Astrocyte (in vitro differentiated cells and primary cell): ENCODE measurements around the gene DNAJC5. TPM values are rescaled to one million over a fixed set of nuclear protein-coding genes. Genes with fewer than 3 reads are reported as not detected.

Source experiments
- DNase-seq: peaks from one replicate; pipeline ENCODE4 v3.0.0-alpha.2; 2010; ENCODE audit warnings: low read depth
- FAIRE-seq: peaks from 2 replicates; lab custom pipeline; 2011; peaks lifted over from hg19 to GRCh38; lab: Jason Lieb, UNC
- H2AFZ ChIP-seq: 2 replicates; pipeline ENCODE4 v1.6.0; 2012; ENCODE audit warnings: low read depth, low read length, inconsistent platforms
- H3K27ac ChIP-seq: 2 replicates; pipeline ENCODE4 v1.5.1; 2011; ENCODE audit warnings: low read depth, low read length, inconsistent platforms
- H3K27me3 ChIP-seq: 2 replicates; pipeline ENCODE4 v1.6.0; 2011; ENCODE audit warnings: low read length, inconsistent platforms; ENCODE audit not compliant: insufficient read depth
- H3K36me3 ChIP-seq: 2 replicates; pipeline ENCODE4 v1.5.1; 2011; ENCODE audit warnings: low read length, inconsistent platforms; ENCODE audit not compliant: insufficient read depth
- H3K4me1 ChIP-seq: 2 replicates; pipeline ENCODE4 v1.5.1; 2011; ENCODE audit warnings: low read length, inconsistent platforms; ENCODE audit not compliant: insufficient read depth
- H3K4me2 ChIP-seq: 2 replicates; pipeline ENCODE4 v1.6.0; 2012; ENCODE audit warnings: low read length, inconsistent platforms
- H3K4me3 ChIP-seq: 2 replicates; pipeline ENCODE4 v1.5.1; 2011; ENCODE audit warnings: low read depth, mild to moderate bottlenecking, low read length, inconsistent platforms; ENCODE audit not compliant: insufficient read depth
- H3K79me2 ChIP-seq: 2 replicates; pipeline ENCODE4 v1.6.0; 2012; ENCODE audit warnings: mild to moderate bottlenecking, low read length, inconsistent platforms; ENCODE audit not compliant: insufficient read depth
- H3K9ac ChIP-seq: 2 replicates; pipeline ENCODE4 v1.6.0; 2012; ENCODE audit warnings: mild to moderate bottlenecking, low read length, inconsistent platforms
- H3K9me3 ChIP-seq: 2 replicates; pipeline ENCODE4 v1.5.1; 2012; ENCODE audit warnings: low read depth, mild to moderate bottlenecking, low read length, inconsistent platforms; ENCODE audit not compliant: insufficient read depth
- H4K20me1 ChIP-seq: 2 replicates; pipeline ENCODE4 v1.6.0; 2012; ENCODE audit warnings: low read length, inconsistent platforms; ENCODE audit not compliant: insufficient read depth
- H3K27ac Mint-ChIP-seq: one replicate; pipeline ENCODE4 v1.8.0; 2021; ENCODE audit warnings: mild to moderate bottlenecking, mixed read lengths; ENCODE audit not compliant: unreplicated experiment
- H3K27me3 Mint-ChIP-seq: one replicate; pipeline ENCODE4 v1.8.0; 2021; ENCODE audit warnings: low read depth, mixed read lengths; ENCODE audit not compliant: unreplicated experiment
- H3K36me3 Mint-ChIP-seq: one replicate; pipeline ENCODE4 v1.8.0; 2021; ENCODE audit warnings: low read depth, mixed read lengths; ENCODE audit not compliant: unreplicated experiment
- H3K4me1 Mint-ChIP-seq: one replicate; pipeline ENCODE4 v1.8.0; 2021; ENCODE audit warnings: low read depth, mixed read lengths; ENCODE audit not compliant: unreplicated experiment
- H3K4me3 Mint-ChIP-seq: one replicate; pipeline ENCODE4 v1.8.0; 2021; ENCODE audit warnings: mild to moderate bottlenecking, moderate library complexity, mixed read lengths; ENCODE audit not compliant: unreplicated experiment
- H3K9me3 Mint-ChIP-seq: one replicate; pipeline ENCODE4 v1.8.0; 2021; ENCODE audit warnings: mild to moderate bottlenecking, mixed read lengths; ENCODE audit not compliant: unreplicated experiment
- CTCF ChIP-seq: IDR thresholded peaks from 2 replicates; pipeline ENCODE4 v1.5.1; 2011; ENCODE audit warnings: low read depth, mild to moderate bottlenecking, inconsistent platforms, low read length, moderate library complexity; ENCODE audit not compliant: insufficient read depth
- EZH2 ChIP-seq: IDR thresholded peaks from 2 replicates; pipeline ENCODE4 v1.6.1; 2012; ENCODE audit warnings: mild to moderate bottlenecking, low read length, inconsistent platforms; ENCODE audit not compliant: insufficient read depth
- total RNA-seq: library from RNA; stranded (reverse); gene quantifications from 2 replicates; pipeline ENCODE4 v1.2.1, GENCODE V29; 2021

Gene DNAJC5
- total RNA-seq, 1 donor from 2014 or later: 64.6 TPM

- Histone ChIP-seq H3K79me2 (peaks cover 60% of the 10 kb centered on the region), H3K4me3 (peak overlapping the region; percentile 83), H2AFZ (no peak overlapping the region), H3K4me2 (peak overlapping the region; percentile 86), H4K20me1 (peaks cover 65% of the 10 kb centered on the region), H3K27me3 (no peaks in the 10 kb centered on the region), H3K9ac (peak overlapping the region; percentile 91), H3K36me3 (peaks cover 3% of the 10 kb centered on the region), H3K27ac (peak overlapping the region; percentile 67), H3K9me3 (no peaks in the 10 kb centered on the region), H3K4me1 (peaks cover 10% of the 10 kb centered on the region)
- Mint-ChIP-seq H3K27me3 (no peaks in the 10 kb centered on the region), H3K4me1 (peaks cover 14% of the 10 kb centered on the region), H3K4me3 (peak overlapping the region; percentile 94), H3K36me3 (peaks cover 5% of the 10 kb centered on the region), H3K27ac (peak overlapping the region; percentile 94), H3K9me3 (no peaks in the 10 kb centered on the region)
- peak; percentile 21 for DNase-seq
- TF ChIP-seq EZH2: no peak
- no peak for TF ChIP-seq CTCF
- no peak for FAIRE-seq
These were observed 1.6 kb downstream of the DNAJC5 start for GRCh38 chr20:63896264-63897105.

- no peak for DNase-seq
- peaks cover 10% of the 10 kb centered on the region for H3K4me1 ChIP-seq
- H3K27me3 ChIP-seq: no peaks in the 10 kb centered on the region
- H4K20me1 ChIP-seq: peaks cover 73% of the 10 kb centered on the region
- H3K9ac ChIP-seq: no peak overlapping the region
- H3K9me3 ChIP-seq: no peaks in the 10 kb centered on the region
- FAIRE-seq: no peak
- Mint-ChIP-seq H3K36me3 (peaks cover 4% of the 10 kb centered on the region), H3K4me1 (peaks cover 18% of the 10 kb centered on the region), H3K27ac (no peak overlapping the region), H3K27me3 (no peaks in the 10 kb centered on the region), H3K4me3 (peak overlapping the region; percentile 71), H3K9me3 (no peaks in the 10 kb centered on the region)
- H3K36me3 ChIP-seq: no peaks in the 10 kb centered on the region
- peaks cover 75% of the 10 kb centered on the region for H3K79me2 ChIP-seq
- H2AFZ ChIP-seq: no peak overlapping the region
- no peak overlapping the region for H3K4me2 ChIP-seq
- TF ChIP-seq CTCF (no peak), EZH2 (no peak)
- H3K27ac ChIP-seq: no peak overlapping the region
- no peak overlapping the region for H3K4me3 ChIP-seq
These were observed 3.1 kb downstream of the DNAJC5 start for GRCh38 chr20:63897978-63898561.
